NT2/D1 (cell line): ENCODE measurements around the gene IDH3A.
A peak's percentile ranks its signal among the peaks of the same experiment; 100 is the strongest.

Source experiments
- DNase-seq: peaks from one replicate; pipeline ENCODE4 v3.0.0-alpha.2; 2011; ENCODE audit warnings: low read depth, low spot score
- H3K27me3 ChIP-seq: 2 replicates; pipeline ENCODE4 v1.6.0; 2011; ENCODE audit warnings: mild to moderate bottlenecking; ENCODE audit not compliant: insufficient read length, insufficient read depth
- H3K36me3 ChIP-seq: 2 replicates; pipeline ENCODE4 v1.6.1; 2011; ENCODE audit warnings: mild to moderate bottlenecking, low read length, mixed read lengths; ENCODE audit not compliant: insufficient read depth, insufficient read length
- H3K4me1 ChIP-seq: 2 replicates; pipeline ENCODE4 v1.5.1; 2011; ENCODE audit not compliant: insufficient read depth, insufficient read length
- H3K4me3 ChIP-seq: 2 replicates; pipeline ENCODE4 v1.5.1; 2011; ENCODE audit warnings: low read depth; ENCODE audit not compliant: insufficient read length
- H3K9ac ChIP-seq: 2 replicates; pipeline ENCODE4 v1.6.0; 2011; ENCODE audit warnings: low read depth; ENCODE audit not compliant: insufficient read length
- H3K9me3 ChIP-seq: 2 replicates; pipeline ENCODE4 v1.5.1; 2011; ENCODE audit warnings: mild to moderate bottlenecking, low read length; ENCODE audit not compliant: insufficient read depth
- SUZ12 ChIP-seq: IDR thresholded peaks from 2 replicates; pipeline ENCODE4 v1.6.1; 2011; ENCODE audit not compliant: insufficient read length, insufficient read depth; ENCODE audit errors: extremely low read depth
- YY1 ChIP-seq: IDR thresholded peaks from 2 replicates; pipeline ENCODE4 v1.6.1; 2011; ENCODE audit not compliant: insufficient read length, insufficient read depth
- ZNF274 ChIP-seq: IDR thresholded peaks from 2 replicates; pipeline ENCODE4 v1.6.1; 2011; ENCODE audit warnings: mild to moderate bottlenecking, low read depth, low read length

IDH3A gene

DNA sequence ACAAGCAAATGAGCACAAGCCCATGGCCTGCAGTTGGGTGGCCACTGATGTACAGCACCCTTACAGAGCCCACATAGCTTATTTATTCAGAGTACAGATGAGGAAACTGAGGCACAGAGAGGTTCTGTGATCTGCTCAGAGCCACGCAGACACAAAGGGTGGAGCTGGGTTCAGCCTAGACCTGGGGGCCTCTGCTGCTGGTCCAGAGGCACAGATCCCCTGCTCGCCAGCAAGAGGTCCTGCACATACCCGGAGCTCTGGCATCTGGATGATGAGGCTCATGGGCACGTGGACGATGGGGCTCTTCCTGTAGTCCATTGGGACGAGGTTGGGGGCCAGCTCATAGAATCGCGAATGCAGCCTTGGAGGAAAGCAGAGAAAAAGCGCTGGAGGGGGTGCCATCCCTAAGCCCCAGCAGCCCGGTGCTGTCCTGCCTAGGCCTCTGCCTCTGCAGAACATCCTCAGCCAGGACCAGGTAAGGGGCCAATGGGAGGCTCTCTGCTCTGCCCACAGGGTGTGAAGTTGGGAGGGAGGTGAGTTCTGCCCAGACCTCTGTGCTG, 38.2 kb upstream of the IDH3A start:
- peaks cover 3% of the 10 kb centered on the region for H3K4me1 ChIP-seq
- TF ChIP-seq SUZ12: no peak
- TF ChIP-seq ZNF274: no peak
- TF ChIP-seq YY1: no peak
- no peak overlapping the region for H3K9ac ChIP-seq
- no peaks in the 10 kb centered on the region for H3K27me3 ChIP-seq
- peaks cover 10% of the 10 kb centered on the region for H3K36me3 ChIP-seq
- DNase-seq: no peak
- H3K4me3 ChIP-seq: no peak overlapping the region
- no peaks in the 10 kb centered on the region for H3K9me3 ChIP-seq

DNA sequence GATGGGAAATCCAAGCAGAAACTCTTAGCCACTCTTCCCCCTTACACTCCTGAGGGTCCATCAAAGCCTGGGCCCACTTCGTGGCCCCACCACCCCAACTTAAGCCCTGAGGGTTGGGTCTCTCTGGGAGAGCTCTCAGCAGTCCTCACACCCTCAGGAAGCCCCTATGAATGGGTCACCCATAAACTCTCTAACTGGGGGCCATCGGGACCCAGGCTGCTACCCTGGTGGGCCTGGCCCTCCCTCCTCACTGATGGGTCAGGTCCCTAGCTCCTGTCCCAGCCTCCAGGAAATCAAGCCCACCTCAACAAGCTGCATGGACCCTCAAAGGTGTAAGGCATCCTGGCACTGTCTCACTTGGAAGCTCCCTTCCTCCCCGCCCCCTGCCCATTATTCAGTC, 37.4 kb upstream of the IDH3A start:
- H3K4me3 ChIP-seq: no peak overlapping the region
- H3K9me3 ChIP-seq: no peaks in the 10 kb centered on the region
- H3K27me3 ChIP-seq: no peaks in the 10 kb centered on the region
- H3K36me3 ChIP-seq: peaks cover 5% of the 10 kb centered on the region
- no peak overlapping the region for H3K9ac ChIP-seq
- no peak for DNase-seq
- no peak for TF ChIP-seq YY1
- no peak for TF ChIP-seq ZNF274
- TF ChIP-seq SUZ12: no peak
- peaks cover 3% of the 10 kb centered on the region for H3K4me1 ChIP-seq

DNA sequence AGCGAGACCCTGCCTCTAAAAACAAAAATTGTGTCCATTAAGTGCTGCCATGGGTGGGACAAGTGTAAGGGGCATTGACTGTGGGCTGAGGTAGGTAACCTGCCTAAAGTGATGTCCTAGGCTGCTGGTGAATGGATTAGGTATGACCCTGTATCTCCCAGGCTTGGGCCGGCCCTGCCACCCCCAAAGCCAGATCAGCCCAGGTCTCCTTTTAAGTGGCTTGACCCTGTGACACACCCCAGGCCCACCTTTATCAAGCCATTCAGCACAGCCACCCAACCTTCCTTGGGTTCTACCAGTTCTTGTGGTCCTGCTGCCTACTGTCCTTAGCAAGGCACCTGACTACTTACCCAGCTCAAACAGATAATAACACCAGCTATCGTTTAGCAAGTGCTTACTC, 36.6 kb upstream of the IDH3A start:
- no peaks in the 10 kb centered on the region for H3K27me3 ChIP-seq
- H3K9ac ChIP-seq: no peak overlapping the region
- no peak for DNase-seq
- peaks cover 3% of the 10 kb centered on the region for H3K4me1 ChIP-seq
- TF ChIP-seq YY1 (no peak), SUZ12 (no peak), ZNF274 (no peak)
- H3K36me3 ChIP-seq: no peaks in the 10 kb centered on the region
- H3K9me3 ChIP-seq: no peaks in the 10 kb centered on the region
- H3K4me3 ChIP-seq: no peak overlapping the region

DNA sequence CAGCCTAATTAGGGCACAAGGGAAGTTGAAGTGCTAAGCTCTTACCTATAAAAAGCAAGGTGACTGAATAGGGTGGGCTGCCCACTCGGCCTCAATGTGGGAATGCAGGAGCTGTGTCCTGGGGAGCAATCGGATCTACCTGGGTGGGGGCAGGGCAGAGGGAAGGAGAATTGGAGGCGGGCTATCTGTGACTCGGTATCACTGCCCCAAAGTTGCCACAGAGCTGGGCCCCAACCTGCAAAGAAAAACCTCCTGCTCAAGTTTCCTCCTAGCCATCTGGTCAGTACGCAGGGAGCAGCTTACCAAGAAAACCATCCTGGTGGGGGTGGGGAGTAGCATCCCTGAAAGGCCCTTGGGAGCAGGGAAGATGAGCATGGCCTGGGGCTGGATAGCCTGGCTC, 28.6 kb upstream of the IDH3A start:
- TF ChIP-seq YY1 (no peak), SUZ12 (no peak), ZNF274 (no peak)
- no peaks in the 10 kb centered on the region for H3K27me3 ChIP-seq
- H3K4me1 ChIP-seq: peaks cover 7% of the 10 kb centered on the region
- no peaks in the 10 kb centered on the region for H3K9me3 ChIP-seq
- H3K4me3 ChIP-seq: no peak overlapping the region
- peaks cover 8% of the 10 kb centered on the region for H3K36me3 ChIP-seq
- no peak overlapping the region for H3K9ac ChIP-seq
- no peak for DNase-seq

DNA sequence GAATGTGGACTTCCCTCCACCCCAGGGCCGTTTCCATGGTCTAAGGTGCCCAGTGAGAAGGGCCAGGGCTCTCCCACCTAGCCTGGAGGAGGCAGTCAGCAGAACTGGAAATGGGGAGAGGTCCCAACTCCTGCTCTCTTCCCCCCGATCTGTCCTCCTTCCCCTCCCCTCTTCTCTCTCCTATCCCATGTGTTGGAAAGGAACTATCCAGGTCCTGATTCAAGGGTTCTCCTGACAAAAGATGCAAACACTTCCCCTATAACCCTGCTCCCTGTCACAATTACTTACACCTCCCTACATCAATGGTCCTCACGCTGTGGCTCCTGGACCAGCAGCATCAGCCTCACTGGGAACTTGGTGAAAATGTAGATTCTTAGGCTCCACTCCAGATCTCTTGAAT, 23.9 kb upstream of the IDH3A start:
- no peaks in the 10 kb centered on the region for H3K27me3 ChIP-seq
- no peak for DNase-seq
- peaks cover 23% of the 10 kb centered on the region for H3K4me1 ChIP-seq
- H3K4me3 ChIP-seq: no peak overlapping the region
- no peak overlapping the region for H3K9ac ChIP-seq
- H3K36me3 ChIP-seq: peaks cover 8% of the 10 kb centered on the region
- no peak for TF ChIP-seq YY1
- no peak for TF ChIP-seq ZNF274
- no peak for TF ChIP-seq SUZ12
- no peaks in the 10 kb centered on the region for H3K9me3 ChIP-seq

DNA sequence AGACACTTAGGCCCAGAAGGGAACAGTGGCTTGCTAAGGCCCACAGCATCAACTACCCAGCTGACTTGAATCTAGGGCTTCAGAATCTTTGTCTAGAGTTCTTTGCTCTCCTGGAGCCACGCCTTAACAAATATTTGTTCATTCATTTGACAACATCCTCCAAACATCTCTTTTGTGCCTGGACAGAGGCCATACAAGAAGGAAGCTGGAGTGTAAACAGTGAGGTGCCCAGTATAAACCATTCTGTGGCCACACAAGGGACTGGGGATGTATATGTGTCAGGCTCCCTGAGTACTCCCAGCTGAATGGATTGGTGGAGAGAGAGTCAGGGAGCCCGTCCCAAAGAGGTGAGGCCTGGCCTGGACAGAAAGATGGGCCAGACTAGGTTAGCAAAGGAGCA, 21.3 kb upstream of the IDH3A start:
- TF ChIP-seq ZNF274 (no peak), YY1 (no peak), SUZ12 (no peak)
- H3K36me3 ChIP-seq: no peaks in the 10 kb centered on the region
- H3K9ac ChIP-seq: no peak overlapping the region
- DNase-seq: no peak
- H3K4me3 ChIP-seq: no peak overlapping the region
- H3K9me3 ChIP-seq: no peaks in the 10 kb centered on the region
- peaks cover 18% of the 10 kb centered on the region for H3K4me1 ChIP-seq
- H3K27me3 ChIP-seq: no peaks in the 10 kb centered on the region

DNA sequence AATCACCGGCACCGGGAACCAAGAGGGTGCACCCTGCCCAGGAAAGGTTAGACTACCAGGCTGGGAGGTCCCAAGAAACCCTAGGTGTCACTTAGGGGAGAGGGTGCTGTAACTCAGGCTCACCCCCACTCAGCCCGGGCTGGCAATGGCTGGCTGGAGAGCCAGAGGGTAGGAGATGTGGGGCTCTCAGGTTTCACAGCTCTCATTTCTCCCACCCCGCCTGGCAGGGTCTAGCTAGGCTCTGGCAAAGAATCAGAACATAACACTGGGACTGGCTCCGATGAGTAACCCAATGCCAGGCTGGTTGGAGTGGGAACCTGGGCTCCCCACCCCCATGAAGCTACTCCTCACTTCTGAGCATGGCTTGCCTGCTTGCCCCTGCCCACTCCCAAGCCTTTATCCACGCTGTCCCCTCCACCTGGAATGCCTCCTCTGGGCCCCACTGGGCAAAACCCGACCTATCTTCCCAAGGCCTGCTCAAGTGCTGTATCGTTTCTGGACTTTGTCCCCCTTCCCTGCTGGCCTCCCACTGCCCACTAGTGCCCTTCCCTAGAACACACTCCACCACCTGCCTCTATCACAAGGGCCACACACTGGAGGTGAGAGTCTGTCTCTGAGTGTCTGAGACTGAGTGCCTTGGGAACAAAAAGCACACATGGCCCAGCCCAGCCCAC, 19.9 kb upstream of the IDH3A start:
- Histone ChIP-seq H3K9me3 (no peaks in the 10 kb centered on the region), H3K36me3 (no peaks in the 10 kb centered on the region), H3K27me3 (no peaks in the 10 kb centered on the region), H3K4me1 (peaks cover 18% of the 10 kb centered on the region), H3K9ac (peak overlapping the region; percentile 7), H3K4me3 (no peak overlapping the region)
- DNase-seq: no peak
- no peak for TF ChIP-seq SUZ12
- TF ChIP-seq YY1: no peak
- no peak for TF ChIP-seq ZNF274
